Type B pancreatic cell (in vitro differentiated cells): Measurements from ENCODE around the gene KLHL36. TPM values are rescaled to one million over a fixed set of nuclear protein-coding genes. Genes with fewer than 3 reads are reported as not detected.
A peak's percentile ranks its signal among the peaks of the same experiment; 100 is the strongest.

ENCODE experiments used
- DNase-seq: peaks from one replicate; pipeline ENCODE4 v3.0.0; 2021; ENCODE audit warnings: mixed read lengths; ENCODE audit not compliant: unreplicated experiment; ENCODE audit errors: extremely low spot score
- H3K27ac Mint-ChIP-seq: 2 replicates; pipeline ENCODE4 v1.8.0; 2021; ENCODE audit warnings: mild to moderate bottlenecking, mixed read lengths
- H3K27me3 Mint-ChIP-seq: 2 replicates; pipeline ENCODE4 v1.8.0; 2021; ENCODE audit warnings: mixed read lengths
- H3K36me3 Mint-ChIP-seq: 2 replicates; pipeline ENCODE4 v1.8.0; 2021; ENCODE audit warnings: mixed read lengths
- H3K4me1 Mint-ChIP-seq: one replicate; pipeline ENCODE4 v1.8.0; 2021; ENCODE audit warnings: mixed read lengths; ENCODE audit not compliant: unreplicated experiment
- H3K4me3 Mint-ChIP-seq: 2 replicates; pipeline ENCODE4 v1.8.0; 2021; ENCODE audit warnings: mild to moderate bottlenecking, mixed read lengths
- H3K9me3 Mint-ChIP-seq: 2 replicates; pipeline ENCODE4 v1.8.0; 2021; ENCODE audit warnings: mixed read lengths
- total RNA-seq: library from RNA; stranded (reverse); gene quantifications from 2 replicates; pipeline ENCODE4 v1.2.1, GENCODE V29; 2021; ENCODE audit warnings: low replicate concordance
- TF ChIP-seq, protein P1 (sequence below): fragments of 200-600 bp; sonication (generic); conservative IDR thresholded peaks from 2 replicates; pipeline ENCODE4 v1.5.0; 2021; ENCODE audit warnings: antibody characterized with exemption, mild to moderate bottlenecking

The KLHL36 gene
- total RNA-seq, 1 donor from 2014 or later: 40.3 TPM

DNA sequence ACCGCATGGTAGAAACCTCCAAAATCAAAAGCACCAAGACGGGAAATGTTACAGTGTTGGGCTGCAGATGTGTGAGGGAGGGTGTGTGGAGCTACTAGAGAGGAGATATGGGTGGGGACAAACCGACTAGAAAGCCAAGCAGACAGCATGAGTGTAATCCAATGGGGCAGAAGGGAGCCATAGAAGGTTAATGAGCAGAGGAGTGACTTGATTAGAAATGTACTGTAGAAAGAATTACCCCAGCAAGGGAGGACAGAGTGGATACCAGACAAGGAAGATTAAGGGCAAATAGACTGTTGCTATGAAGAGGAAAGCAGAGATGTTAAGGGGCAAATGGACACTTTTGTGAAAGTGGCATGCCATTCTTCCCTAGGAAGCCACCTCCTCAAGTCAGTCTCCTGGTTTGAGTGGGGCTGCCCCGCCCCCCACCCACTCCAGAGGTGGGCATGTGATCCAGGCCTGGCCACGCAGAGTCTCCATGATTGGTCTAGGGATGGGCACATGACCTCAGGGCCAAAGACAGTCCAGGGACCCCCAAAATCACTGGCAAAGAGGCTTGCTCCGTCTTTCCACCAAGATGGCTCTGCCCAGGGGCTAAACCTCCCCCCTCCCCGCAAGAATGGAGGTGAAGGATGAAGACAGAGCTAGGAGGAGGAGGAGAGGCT, 34.8 kb upstream of the KLHL36 start:
- TF ChIP-seq, protein P1, sequence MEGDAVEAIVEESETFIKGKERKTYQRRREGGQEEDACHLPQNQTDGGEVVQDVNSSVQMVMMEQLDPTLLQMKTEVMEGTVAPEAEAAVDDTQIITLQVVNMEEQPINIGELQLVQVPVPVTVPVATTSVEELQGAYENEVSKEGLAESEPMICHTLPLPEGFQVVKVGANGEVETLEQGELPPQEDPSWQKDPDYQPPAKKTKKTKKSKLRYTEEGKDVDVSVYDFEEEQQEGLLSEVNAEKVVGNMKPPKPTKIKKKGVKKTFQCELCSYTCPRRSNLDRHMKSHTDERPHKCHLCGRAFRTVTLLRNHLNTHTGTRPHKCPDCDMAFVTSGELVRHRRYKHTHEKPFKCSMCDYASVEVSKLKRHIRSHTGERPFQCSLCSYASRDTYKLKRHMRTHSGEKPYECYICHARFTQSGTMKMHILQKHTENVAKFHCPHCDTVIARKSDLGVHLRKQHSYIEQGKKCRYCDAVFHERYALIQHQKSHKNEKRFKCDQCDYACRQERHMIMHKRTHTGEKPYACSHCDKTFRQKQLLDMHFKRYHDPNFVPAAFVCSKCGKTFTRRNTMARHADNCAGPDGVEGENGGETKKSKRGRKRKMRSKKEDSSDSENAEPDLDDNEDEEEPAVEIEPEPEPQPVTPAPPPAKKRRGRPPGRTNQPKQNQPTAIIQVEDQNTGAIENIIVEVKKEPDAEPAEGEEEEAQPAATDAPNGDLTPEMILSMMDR: no peak
- Mint-ChIP-seq H3K4me3 (peak overlapping the region; percentile 73), H3K9me3 (no peaks in the 10 kb centered on the region), H3K27me3 (peaks cover 6% of the 10 kb centered on the region), H3K36me3 (peaks cover 13% of the 10 kb centered on the region), H3K4me1 (peaks cover 41% of the 10 kb centered on the region), H3K27ac (peak overlapping the region; percentile 28)
- DNase-seq: no peak

- H3K9me3 Mint-ChIP-seq: no peaks in the 10 kb centered on the region
- H3K4me3 Mint-ChIP-seq: peak overlapping the region; percentile 73
- DNase-seq: no peak
- TF ChIP-seq, protein P1: no peak
- H3K4me1 Mint-ChIP-seq: peaks cover 45% of the 10 kb centered on the region
- H3K27me3 Mint-ChIP-seq: peaks cover 6% of the 10 kb centered on the region
- peak overlapping the region; percentile 28 for H3K27ac Mint-ChIP-seq
- H3K36me3 Mint-ChIP-seq: peaks cover 13% of the 10 kb centered on the region
Measured at GRCh38 chr16:84614073-84614459, 34.2 kb upstream of the KLHL36 start.

DNA sequence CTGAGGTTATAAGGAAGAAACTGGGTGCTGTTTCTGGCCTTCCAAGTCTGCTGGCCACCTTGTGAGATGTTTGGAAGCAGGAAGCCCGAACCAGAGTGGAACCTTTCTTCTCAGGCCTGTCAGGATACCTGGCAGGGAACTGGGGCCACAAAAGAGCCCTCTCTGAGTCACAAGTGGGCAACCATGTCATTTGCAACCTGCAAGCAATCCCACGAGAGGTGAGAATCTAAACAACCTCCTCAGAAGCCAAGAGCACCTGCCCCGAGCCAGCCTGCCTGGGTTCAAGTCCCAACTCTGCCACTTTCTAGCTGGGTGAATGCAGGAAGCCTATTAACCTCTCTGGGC, 33.7 kb upstream of the KLHL36 start:
- TF ChIP-seq, protein P1: no peak
- Mint-ChIP-seq H3K36me3 (peaks cover 13% of the 10 kb centered on the region), H3K27me3 (peaks cover 6% of the 10 kb centered on the region), H3K4me3 (peak overlapping the region; percentile 76), H3K9me3 (no peaks in the 10 kb centered on the region), H3K27ac (no peak overlapping the region), H3K4me1 (peaks cover 46% of the 10 kb centered on the region)
- no peak for DNase-seq

DNA sequence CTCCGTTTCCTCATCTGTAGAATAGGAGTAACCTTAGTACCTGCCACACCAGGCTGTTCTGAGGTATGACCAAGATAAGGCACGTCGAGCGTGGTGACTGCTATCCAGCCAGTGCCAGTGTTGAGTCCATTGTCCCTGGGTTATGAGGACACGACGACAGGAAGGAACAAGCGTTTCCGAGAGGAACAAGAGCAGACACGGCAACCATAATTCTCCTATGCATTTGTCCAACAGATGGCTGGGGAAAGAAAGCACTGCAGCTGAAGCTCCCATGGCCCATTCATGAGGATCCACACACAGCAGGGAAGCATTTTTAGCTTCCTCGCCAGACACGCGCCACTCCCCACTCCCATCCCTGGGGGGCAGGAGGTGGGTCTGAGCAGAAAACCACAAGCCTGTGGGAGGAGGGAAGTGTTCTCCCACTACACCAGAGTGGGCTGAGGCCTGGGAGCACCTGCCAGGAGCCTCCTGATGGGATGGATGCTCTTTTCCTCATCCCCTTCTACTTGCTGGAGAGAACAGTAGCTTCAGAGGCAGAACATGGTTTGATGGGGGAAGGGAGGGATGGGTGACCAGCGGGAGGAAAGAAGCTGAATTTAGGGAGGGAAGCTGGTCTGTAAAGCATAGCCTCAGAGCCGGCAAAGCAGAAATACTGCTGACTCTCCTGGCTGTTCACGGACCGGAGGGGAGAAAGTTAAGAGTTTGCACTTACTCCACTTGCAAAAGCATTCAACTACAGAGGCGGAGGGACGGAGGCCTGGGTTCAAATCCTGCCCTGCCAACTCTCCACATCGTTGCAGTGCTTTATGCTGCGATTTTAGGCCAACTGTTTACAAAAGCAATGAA, 33.1 kb upstream of the KLHL36 start:
- no peak overlapping the region for H3K27ac Mint-ChIP-seq
- peaks cover 6% of the 10 kb centered on the region for H3K27me3 Mint-ChIP-seq
- TF ChIP-seq, protein P1: no peak
- no peak for DNase-seq
- peaks cover 46% of the 10 kb centered on the region for H3K4me1 Mint-ChIP-seq
- H3K36me3 Mint-ChIP-seq: peaks cover 13% of the 10 kb centered on the region
- peak overlapping the region; percentile 76 for H3K4me3 Mint-ChIP-seq
- H3K9me3 Mint-ChIP-seq: no peaks in the 10 kb centered on the region

GRCh38 chr16:84616515-84616914, 31.8 kb upstream of the KLHL36 start:
- H3K4me1 Mint-ChIP-seq: peaks cover 42% of the 10 kb centered on the region
- peak overlapping the region; percentile 97 for H3K4me3 Mint-ChIP-seq
- H3K36me3 Mint-ChIP-seq: peaks cover 8% of the 10 kb centered on the region
- H3K9me3 Mint-ChIP-seq: no peaks in the 10 kb centered on the region
- TF ChIP-seq, protein P1: no peak
- H3K27me3 Mint-ChIP-seq: peaks cover 6% of the 10 kb centered on the region
- DNase-seq: no peak
- H3K27ac Mint-ChIP-seq: peak overlapping the region; percentile 56
